ENCODE data around the gene SORCS2.

DNA sequence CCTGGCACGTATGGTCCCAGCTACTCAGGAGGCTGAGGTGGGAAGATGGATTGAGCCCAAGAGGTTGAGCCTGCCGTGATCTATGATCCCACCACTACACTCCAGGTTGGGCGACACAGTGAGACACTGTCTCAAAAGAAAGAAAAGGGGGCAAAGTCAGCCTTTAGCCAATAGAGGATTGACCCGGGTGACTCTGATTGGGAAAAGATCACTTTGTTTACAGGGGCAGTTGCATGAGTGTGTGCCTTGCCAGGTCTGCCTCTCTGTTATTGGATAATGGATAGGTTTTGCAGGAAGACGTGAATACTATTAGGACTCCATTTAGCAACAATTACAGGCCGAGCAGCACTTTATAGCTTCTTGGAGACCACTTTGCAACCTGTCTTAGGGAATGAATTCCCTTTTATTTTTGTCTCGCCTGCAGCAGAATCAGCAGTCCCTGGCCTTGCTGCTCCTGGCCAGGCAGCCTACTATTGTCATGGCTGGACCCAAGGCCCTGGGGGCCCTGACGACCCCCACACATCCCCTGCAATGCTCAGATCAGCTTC, 345.6 kb downstream of the SORCS2 start:
- TF ChIP-seq, protein P1, sequence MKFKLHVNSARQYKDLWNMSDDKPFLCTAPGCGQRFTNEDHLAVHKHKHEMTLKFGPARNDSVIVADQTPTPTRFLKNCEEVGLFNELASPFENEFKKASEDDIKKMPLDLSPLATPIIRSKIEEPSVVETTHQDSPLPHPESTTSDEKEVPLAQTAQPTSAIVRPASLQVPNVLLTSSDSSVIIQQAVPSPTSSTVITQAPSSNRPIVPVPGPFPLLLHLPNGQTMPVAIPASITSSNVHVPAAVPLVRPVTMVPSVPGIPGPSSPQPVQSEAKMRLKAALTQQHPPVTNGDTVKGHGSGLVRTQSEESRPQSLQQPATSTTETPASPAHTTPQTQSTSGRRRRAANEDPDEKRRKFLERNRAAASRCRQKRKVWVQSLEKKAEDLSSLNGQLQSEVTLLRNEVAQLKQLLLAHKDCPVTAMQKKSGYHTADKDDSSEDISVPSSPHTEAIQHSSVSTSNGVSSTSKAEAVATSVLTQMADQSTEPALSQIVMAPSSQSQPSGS (tag by site-specific recombination; IDR thresholded peaks at IDR 0.05; ENCODE audit: low read depth): no peak
- TF ChIP-seq, protein P2, sequence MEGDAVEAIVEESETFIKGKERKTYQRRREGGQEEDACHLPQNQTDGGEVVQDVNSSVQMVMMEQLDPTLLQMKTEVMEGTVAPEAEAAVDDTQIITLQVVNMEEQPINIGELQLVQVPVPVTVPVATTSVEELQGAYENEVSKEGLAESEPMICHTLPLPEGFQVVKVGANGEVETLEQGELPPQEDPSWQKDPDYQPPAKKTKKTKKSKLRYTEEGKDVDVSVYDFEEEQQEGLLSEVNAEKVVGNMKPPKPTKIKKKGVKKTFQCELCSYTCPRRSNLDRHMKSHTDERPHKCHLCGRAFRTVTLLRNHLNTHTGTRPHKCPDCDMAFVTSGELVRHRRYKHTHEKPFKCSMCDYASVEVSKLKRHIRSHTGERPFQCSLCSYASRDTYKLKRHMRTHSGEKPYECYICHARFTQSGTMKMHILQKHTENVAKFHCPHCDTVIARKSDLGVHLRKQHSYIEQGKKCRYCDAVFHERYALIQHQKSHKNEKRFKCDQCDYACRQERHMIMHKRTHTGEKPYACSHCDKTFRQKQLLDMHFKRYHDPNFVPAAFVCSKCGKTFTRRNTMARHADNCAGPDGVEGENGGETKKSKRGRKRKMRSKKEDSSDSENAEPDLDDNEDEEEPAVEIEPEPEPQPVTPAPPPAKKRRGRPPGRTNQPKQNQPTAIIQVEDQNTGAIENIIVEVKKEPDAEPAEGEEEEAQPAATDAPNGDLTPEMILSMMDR (tag by site-specific recombination; IDR thresholded peaks at IDR 0.05): no peak
- TF ChIP-seq ZNF571 (tag by site-specific recombination; IDR thresholded peaks at IDR 0.05): no peak
- no peak for TF ChIP-seq YY1 (tag by site-specific recombination; IDR thresholded peaks at IDR 0.05)
- no peak for TF ChIP-seq REPIN1 (tag by site-specific recombination; IDR thresholded peaks at IDR 0.05; ENCODE audit: low read depth)
- TF ChIP-seq, protein P3, sequence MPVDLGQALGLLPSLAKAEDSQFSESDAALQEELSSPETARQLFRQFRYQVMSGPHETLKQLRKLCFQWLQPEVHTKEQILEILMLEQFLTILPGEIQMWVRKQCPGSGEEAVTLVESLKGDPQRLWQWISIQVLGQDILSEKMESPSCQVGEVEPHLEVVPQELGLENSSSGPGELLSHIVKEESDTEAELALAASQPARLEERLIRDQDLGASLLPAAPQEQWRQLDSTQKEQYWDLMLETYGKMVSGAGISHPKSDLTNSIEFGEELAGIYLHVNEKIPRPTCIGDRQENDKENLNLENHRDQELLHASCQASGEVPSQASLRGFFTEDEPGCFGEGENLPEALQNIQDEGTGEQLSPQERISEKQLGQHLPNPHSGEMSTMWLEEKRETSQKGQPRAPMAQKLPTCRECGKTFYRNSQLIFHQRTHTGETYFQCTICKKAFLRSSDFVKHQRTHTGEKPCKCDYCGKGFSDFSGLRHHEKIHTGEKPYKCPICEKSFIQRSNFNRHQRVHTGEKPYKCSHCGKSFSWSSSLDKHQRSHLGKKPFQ (tag by site-specific recombination; IDR thresholded peaks at IDR 0.05): no peak
- no peak for TF ChIP-seq ZNF626 (tag by site-specific recombination; IDR thresholded peaks at IDR 0.05)
- TF ChIP-seq ZNF600 (tag by site-specific recombination; IDR thresholded peaks at IDR 0.05): no peak
- TF ChIP-seq ZNF549 (tag by site-specific recombination; IDR thresholded peaks at IDR 0.05): no peak
- no peak for TF ChIP-seq BCL11A (tag by site-specific recombination; IDR thresholded peaks at IDR 0.05; ENCODE audit: low read depth)
- TF ChIP-seq, protein P4, sequence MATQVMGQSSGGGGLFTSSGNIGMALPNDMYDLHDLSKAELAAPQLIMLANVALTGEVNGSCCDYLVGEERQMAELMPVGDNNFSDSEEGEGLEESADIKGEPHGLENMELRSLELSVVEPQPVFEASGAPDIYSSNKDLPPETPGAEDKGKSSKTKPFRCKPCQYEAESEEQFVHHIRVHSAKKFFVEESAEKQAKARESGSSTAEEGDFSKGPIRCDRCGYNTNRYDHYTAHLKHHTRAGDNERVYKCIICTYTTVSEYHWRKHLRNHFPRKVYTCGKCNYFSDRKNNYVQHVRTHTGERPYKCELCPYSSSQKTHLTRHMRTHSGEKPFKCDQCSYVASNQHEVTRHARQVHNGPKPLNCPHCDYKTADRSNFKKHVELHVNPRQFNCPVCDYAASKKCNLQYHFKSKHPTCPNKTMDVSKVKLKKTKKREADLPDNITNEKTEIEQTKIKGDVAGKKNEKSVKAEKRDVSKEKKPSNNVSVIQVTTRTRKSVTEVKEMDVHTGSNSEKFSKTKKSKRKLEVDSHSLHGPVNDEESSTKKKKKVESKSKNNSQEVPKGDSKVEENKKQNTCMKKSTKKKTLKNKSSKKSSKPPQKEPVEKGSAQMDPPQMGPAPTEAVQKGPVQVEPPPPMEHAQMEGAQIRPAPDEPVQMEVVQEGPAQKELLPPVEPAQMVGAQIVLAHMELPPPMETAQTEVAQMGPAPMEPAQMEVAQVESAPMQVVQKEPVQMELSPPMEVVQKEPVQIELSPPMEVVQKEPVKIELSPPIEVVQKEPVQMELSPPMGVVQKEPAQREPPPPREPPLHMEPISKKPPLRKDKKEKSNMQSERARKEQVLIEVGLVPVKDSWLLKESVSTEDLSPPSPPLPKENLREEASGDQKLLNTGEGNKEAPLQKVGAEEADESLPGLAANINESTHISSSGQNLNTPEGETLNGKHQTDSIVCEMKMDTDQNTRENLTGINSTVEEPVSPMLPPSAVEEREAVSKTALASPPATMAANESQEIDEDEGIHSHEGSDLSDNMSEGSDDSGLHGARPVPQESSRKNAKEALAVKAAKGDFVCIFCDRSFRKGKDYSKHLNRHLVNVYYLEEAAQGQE (tag by site-specific recombination; IDR thresholded peaks at IDR 0.05): no peak
- no peak for TF ChIP-seq IKZF3 (tag by site-specific recombination; IDR thresholded peaks at IDR 0.05)
- no peak for TF ChIP-seq ZNF629 (tag by site-specific recombination; IDR thresholded peaks at IDR 0.05)
- no peak for TF ChIP-seq ZNF747 (tag by site-specific recombination; IDR thresholded peaks at IDR 0.05)

Data from HEK293 (cell line).